22Rv1 (cell line): ENCODE results near the gene COMMD8.

Source experiments
- H3K27ac ChIP-seq: fragments of 450-650 bp; 2 replicates; pipeline ENCODE4 v1.5.1; 2017
- CTCF ChIP-seq: fragments of 450-650 bp; IDR thresholded peaks from 2 replicates; pipeline ENCODE4 v1.5.1; 2017; ENCODE audit warnings: mild to moderate bottlenecking
- ZFX ChIP-seq: fragments of 450-650 bp; IDR thresholded peaks from 2 replicates; pipeline ENCODE4 v1.6.1; 2017; ENCODE audit warnings: antibody characterized with exemption, borderline replicate concordance

The COMMD8 gene

GRCh38 chr4:47473141-47473750, 9.7 kb upstream of the COMMD8 start:
- TF ChIP-seq ZFX (no peak), CTCF (no peak)
- no peak overlapping the region for H3K27ac ChIP-seq

- TF ChIP-seq CTCF, result no peak
- H3K27ac ChIP-seq, result no peak overlapping the region
Observed at GRCh38 chr4:47471591-47471990, 8.1 kb upstream of the COMMD8 start.

- TF ChIP-seq ZFX, result no peak
- no peak for TF ChIP-seq CTCF
- H3K27ac ChIP-seq, result no peak overlapping the region
Observed at GRCh38 chr4:47471064-47471463, 7.6 kb upstream of the COMMD8 start.

GRCh38 chr4:47469951-47470350, 6.4 kb upstream of the COMMD8 start:
- no peak for TF ChIP-seq CTCF
- TF ChIP-seq ZFX, result no peak

GRCh38 chr4:47468706-47469365, 5.3 kb upstream of the COMMD8 start:
- TF ChIP-seq CTCF (no peak), ZFX (no peak)
- H3K27ac ChIP-seq, result no peak overlapping the region

More at GRCh38 chr4:47469951-47470350, 6.4 kb upstream of the COMMD8 start:
- H3K27ac ChIP-seq, result no peak overlapping the region

- H3K27ac ChIP-seq, result no peak overlapping the region
- no peak for TF ChIP-seq ZFX
- no peak for TF ChIP-seq CTCF
Observed at GRCh38 chr4:47466056-47466785, 2.7 kb upstream of the COMMD8 start.

GRCh38 chr4:47465004-47465403, 1.5 kb upstream of the COMMD8 start:
- H3K27ac ChIP-seq, result no peak overlapping the region
- TF ChIP-seq CTCF (no peak), ZFX (no peak)
